Upper lobe of left lung (tissue), 6 donors: ENCODE data around the gene GNG13. TPM values are rescaled to one million over a fixed set of nuclear protein-coding genes. Genes with fewer than 3 reads are reported as not detected.

Experiments used
- ATAC-seq, 2 donors: fragments of 200-7000 bp; cut with Tn5 transposase; one replicate each; pipeline ENCODE4 v1.9.1; 2022; ENCODE audit warnings: mild to moderate bottlenecking in 2 of 2, moderate library complexity in 2 of 2; ENCODE audit not compliant: low FRiP score in 2 of 2
- DNase-seq, 2 donors: peaks; one replicate each; pipeline ENCODE4 v3.0.0-alpha.2; 2019 to 2020
- H3K27ac ChIP-seq, 4 donors: fragments of 200-600 bp; sonication (generic); one replicate each; pipeline ENCODE4 v1.5.1; 2016 to 2019
- H3K27me3 ChIP-seq, 4 donors: fragments of 200-600 bp; sonication (generic); one replicate each; pipeline ENCODE4 v1.5.1; 2017 to 2019
- H3K36me3 ChIP-seq, 4 donors: fragments of 200-600 bp; sonication (generic); one replicate each; pipeline ENCODE4 v1.5.1; 2016 to 2019
- H3K4me1 ChIP-seq, 4 donors: fragments of 200-600 bp; sonication (generic); one replicate each; pipeline ENCODE4 v1.5.1; 2018 to 2019
- H3K4me3 ChIP-seq, 4 donors: fragments of 200-600 bp; sonication (generic); one replicate each; pipeline ENCODE4 v1.5.1; 2017 to 2019; ENCODE audit warnings: mild to moderate bottlenecking in 2 of 4, moderate library complexity in 1 of 4
- H3K9me3 ChIP-seq, 4 donors: fragments of 200-600 bp; sonication (generic); one replicate each; pipeline ENCODE4 v1.5.1; 2018 to 2019
- EP300 ChIP-seq, 4 donors: sonication (generic); formaldehyde crosslinking; IDR thresholded peaks; one replicate each; pipeline ENCODE4 v1.5.1; 2017; ENCODE audit warnings: antibody characterized with exemption in 4 of 4, control low read depth in 2 of 4
- POLR2A ChIP-seq, 4 donors: fragments of 450-650 bp; IDR thresholded peaks; one replicate each; pipeline ENCODE4 v1.5.1; 2016 to 2017; ENCODE audit warnings: antibody characterized with exemption in 4 of 4, mild to moderate bottlenecking in 2 of 4
- POLR2AphosphoS5 ChIP-seq, 2 donors: sonication (generic); formaldehyde crosslinking; IDR thresholded peaks; one replicate each; pipeline ENCODE4 v1.5.1; 2017; ENCODE audit warnings: antibody characterized with exemption in 2 of 2
- WGBS, 2 donors: methylation state at CpG; one replicate each; pipeline ENCODE4 v1.1.5; 2017 to 2018; 5-methylcytosine and 5-hydroxymethylcytosine counted together
- total RNA-seq, 6 donors: library from RNA; depleted of rRNA in 4 of 6; stranded (reverse); fragments of >200 nt in 4 of 6; gene quantifications; one replicate each; pipeline versions ENCODE4 v1.1.0 to v1.2.1, GENCODE V29; 2016 to 2021
- TF ChIP-seq, protein P1 (sequence below), 6 experiments: fragments of 450-650 bp in 4 of 6; fragments of 200-600 bp in 2 of 6; sonication (generic) in 2 of 6; IDR thresholded peaks; one replicate each; pipeline ENCODE4 v1.5.1; 2016 to 2019; ENCODE audit warnings: antibody characterized with exemption in 6 of 6
- donor health status: DM: no; HTN: no; CAD: no; lungs with moderate emphysema.
- donor health status: DM: no; HTN: yes; CAD: no; lungs with severe emphysema.

GNG13 gene
- total RNA-seq, 6 donors from 2014 or later = not detected

DNA sequence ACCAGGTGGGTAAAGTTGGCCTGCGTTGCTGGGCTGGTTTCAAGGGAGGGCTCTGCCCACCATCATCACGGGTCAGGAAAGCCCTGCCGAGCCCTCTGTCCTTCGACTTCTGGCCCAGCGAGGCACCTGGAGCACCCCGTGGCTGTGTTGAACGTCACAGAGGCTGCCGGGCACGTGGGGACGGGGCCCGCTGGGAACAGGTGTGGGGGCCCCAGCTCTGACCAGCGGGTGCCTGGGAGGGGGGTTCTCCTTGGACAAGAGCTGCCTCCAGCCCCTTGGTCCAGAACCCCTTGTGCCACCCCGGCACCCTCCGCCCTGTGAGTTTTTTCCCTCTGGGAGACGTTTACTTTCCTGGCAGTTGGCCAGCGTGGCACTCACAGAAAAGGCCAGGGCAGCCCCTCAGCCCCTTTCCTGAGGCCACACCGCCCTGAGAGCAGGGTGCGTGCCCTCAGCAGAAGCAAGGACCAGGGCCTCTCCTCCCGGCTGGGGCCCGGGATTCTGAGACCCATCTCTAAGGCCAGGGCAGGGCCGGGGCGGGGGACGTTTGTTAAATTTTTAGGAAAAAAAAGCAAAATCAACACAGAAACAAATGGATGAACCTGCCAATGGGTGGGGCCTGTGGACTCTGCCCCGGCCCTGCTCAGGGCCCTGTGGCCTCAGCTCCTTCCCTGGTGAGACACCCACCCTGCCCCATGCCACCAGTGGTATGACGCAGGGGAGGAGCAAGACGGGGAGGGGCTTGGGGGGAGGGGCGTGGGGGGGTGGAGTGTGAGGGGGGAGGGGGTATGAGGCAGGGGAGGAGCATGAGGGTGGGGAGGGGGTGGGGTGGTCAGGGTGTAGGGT lies 31.3 kb upstream of the GNG13 start:
- H3K27me3 ChIP-seq = no peaks in the 10 kb centered on the region
- H3K27ac ChIP-seq = peak overlapping the region in 3 of 4 donors; percentile 24 to 62 (median 50)
- DNase-seq (peak in 1 of 2 donors; percentile 60), ATAC-seq (no peak)
- no peak overlapping the region for H3K4me3 ChIP-seq
- peaks cover 0 to 16% (median 7%) of the 10 kb centered on the region in 4 donors for H3K4me1 ChIP-seq
- WGBS, 2 donors = 57% methylated on average over 13 to 25 of the region's 27 CpGs
- TF ChIP-seq EP300 (IDR thresholded peaks at IDR 0.05) = no peak
- TF ChIP-seq POLR2AphosphoS5 (IDR thresholded peaks at IDR 0.05) = no peak
- TF ChIP-seq POLR2A (IDR thresholded peaks at IDR 0.05) = no peak
- TF ChIP-seq, protein P1, sequence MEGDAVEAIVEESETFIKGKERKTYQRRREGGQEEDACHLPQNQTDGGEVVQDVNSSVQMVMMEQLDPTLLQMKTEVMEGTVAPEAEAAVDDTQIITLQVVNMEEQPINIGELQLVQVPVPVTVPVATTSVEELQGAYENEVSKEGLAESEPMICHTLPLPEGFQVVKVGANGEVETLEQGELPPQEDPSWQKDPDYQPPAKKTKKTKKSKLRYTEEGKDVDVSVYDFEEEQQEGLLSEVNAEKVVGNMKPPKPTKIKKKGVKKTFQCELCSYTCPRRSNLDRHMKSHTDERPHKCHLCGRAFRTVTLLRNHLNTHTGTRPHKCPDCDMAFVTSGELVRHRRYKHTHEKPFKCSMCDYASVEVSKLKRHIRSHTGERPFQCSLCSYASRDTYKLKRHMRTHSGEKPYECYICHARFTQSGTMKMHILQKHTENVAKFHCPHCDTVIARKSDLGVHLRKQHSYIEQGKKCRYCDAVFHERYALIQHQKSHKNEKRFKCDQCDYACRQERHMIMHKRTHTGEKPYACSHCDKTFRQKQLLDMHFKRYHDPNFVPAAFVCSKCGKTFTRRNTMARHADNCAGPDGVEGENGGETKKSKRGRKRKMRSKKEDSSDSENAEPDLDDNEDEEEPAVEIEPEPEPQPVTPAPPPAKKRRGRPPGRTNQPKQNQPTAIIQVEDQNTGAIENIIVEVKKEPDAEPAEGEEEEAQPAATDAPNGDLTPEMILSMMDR (IDR thresholded peaks at IDR 0.05) = no peak
- peaks cover 6 to 18% (median 13%) of the 10 kb centered on the region in 4 donors for H3K9me3 ChIP-seq
- H3K36me3 ChIP-seq = no peaks in the 10 kb centered on the region

- ATAC-seq (no peak), DNase-seq (peak in 1 of 2 donors; percentile 60)
- H3K9me3 ChIP-seq = peaks cover 0 to 10% (median 5%) of the 10 kb centered on the region in 4 donors
- no peaks in the 10 kb centered on the region for H3K27me3 ChIP-seq
- H3K27ac ChIP-seq = peak overlapping the region in 3 of 4 donors; percentile 24 to 62 (median 50)
- H3K36me3 ChIP-seq = no peaks in the 10 kb centered on the region
- no peak for TF ChIP-seq POLR2AphosphoS5 (IDR thresholded peaks at IDR 0.05)
- TF ChIP-seq, protein P1 (IDR thresholded peaks at IDR 0.05) = no peak
- TF ChIP-seq EP300 (IDR thresholded peaks at IDR 0.05) = no peak
- TF ChIP-seq POLR2A (IDR thresholded peaks at IDR 0.05) = no peak
- no peak overlapping the region for H3K4me3 ChIP-seq
- peaks cover 0 to 16% (median 7%) of the 10 kb centered on the region in 4 donors for H3K4me1 ChIP-seq
- 34 to 55% methylated on average over 18 to 24 of the region's 24 CpGs for WGBS, 2 donors
Observed at GRCh38 chr16:830871-831570, 30.5 kb upstream of the GNG13 start.

DNA sequence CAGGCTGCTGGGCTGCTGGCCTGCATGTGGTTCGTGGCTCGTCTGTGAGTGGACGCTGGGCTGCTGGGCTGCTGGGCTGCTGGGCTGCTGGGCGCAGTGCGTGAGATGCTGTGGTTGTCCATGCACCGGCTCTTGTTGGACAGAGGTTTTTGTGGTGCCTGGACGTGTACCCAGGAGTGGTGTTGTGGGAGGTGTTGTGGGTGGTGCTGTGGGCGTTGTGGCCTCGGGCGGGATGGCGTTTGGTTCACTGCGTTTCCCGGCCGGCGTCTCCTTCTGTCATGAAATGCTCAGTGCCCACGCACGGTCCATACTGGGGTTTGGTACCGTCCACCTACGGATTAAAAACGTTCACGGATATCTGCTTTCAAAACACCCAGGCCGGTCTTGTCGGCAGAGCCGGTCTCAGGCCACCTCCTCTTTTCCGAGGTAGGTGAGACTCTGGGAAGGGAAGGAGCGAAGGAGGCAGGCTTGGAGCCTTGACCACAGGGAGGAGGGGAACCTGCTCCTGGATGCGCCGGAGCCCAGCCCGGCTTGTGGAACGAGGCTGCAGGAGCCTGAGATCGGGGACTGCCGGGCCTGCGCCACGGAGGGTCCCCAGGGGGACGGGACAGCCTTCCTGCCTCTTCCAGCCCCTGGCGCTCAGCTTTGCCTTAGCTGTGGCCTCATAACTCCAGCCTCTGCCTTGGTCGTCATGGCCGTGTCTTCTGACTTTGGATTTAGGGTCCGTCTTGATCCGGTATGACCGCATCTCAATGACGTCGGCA lies 29.8 kb upstream of the GNG13 start:
- TF ChIP-seq POLR2AphosphoS5 (IDR thresholded peaks at IDR 0.05) (no peak), POLR2A (IDR thresholded peaks at IDR 0.05) (no peak), EP300 (IDR thresholded peaks at IDR 0.05) (no peak)
- TF ChIP-seq, protein P1 (IDR thresholded peaks at IDR 0.05) = no peak
- Histone ChIP-seq H3K9me3 (peaks cover 0 to 3% (median 0%) of the 10 kb centered on the region in 4 donors), H3K27ac (peak overlapping the region in 2 of 4 donors; percentile 50 to 62), H3K4me3 (no peak overlapping the region), H3K27me3 (peaks cover 0 to 2% (median 0%) of the 10 kb centered on the region in 4 donors), H3K36me3 (no peaks in the 10 kb centered on the region), H3K4me1 (peaks cover 3 to 19% (median 9%) of the 10 kb centered on the region in 4 donors)
- WGBS, 2 donors = 86 to 87% methylated on average over 36 to 43 of the region's 43 CpGs
- DNase-seq (peak in 1 of 2 donors; percentile 66), ATAC-seq (no peak)

DNA sequence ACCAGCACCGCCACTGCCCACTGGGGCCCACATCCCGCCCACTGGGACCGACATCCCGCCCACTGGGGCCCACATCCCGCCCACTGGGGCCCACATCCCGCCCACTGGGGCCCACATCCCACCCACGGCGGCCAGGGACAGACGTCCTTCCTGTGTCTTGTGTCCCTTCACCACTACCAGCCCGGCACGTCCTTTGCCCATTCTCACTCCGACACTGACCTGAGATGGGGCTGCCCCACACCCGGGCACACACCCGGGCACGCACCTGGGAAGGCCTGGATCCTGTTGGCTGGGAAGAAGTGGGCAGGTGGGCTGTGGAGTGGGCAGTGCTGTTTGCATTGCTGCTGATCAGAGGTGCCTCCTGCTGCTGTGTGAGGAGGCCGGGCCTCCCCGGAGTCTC lies 28.4 kb upstream of the GNG13 start:
- Histone ChIP-seq H3K27me3 (peaks cover 0 to 8% (median 0%) of the 10 kb centered on the region in 4 donors), H3K27ac (no peak overlapping the region), H3K4me1 (peaks cover 7 to 26% (median 14%) of the 10 kb centered on the region in 4 donors), H3K9me3 (no peaks in the 10 kb centered on the region), H3K4me3 (no peak overlapping the region), H3K36me3 (no peaks in the 10 kb centered on the region)
- WGBS, 2 donors = 88 to 91% methylated on average over 8 to 14 of the region's 17 CpGs
- no peak for TF ChIP-seq POLR2A (IDR thresholded peaks at IDR 0.05)
- TF ChIP-seq, protein P1 (IDR thresholded peaks at IDR 0.05) = no peak
- TF ChIP-seq EP300 (IDR thresholded peaks at IDR 0.05) = no peak
- TF ChIP-seq POLR2AphosphoS5 (IDR thresholded peaks at IDR 0.05) = no peak
- DNase-seq = peak in 1 of 2 donors; percentile 56
- no peak for ATAC-seq
